Spleen (tissue), 7 donors: ENCODE measurements around the gene CMSS1.

ENCODE experiments used
- CTCF ChIP-seq, 11 experiments: fragments of 200-600 bp in 7 of 11; fragments of 450-650 bp in 4 of 11; sonication (generic) in 4 of 11; IDR thresholded peaks in 8 of 11; conservative IDR thresholded peaks in 3 of 11; 1 replicate in 7 of 11; 2 replicates in 4 of 11; pipeline versions ENCODE4 v1.4.0 to v1.8.0; 2016 to 2021; ENCODE audit warnings: antibody characterized with exemption in 11 of 11, inconsistent platforms in 4 of 11, mild to moderate bottlenecking in 1 of 11
- POLR2A ChIP-seq, 3 donors: fragments of 450-650 bp; IDR thresholded peaks; one replicate each; pipeline ENCODE4 v1.5.1; 2017; ENCODE audit warnings: antibody characterized with exemption in 3 of 3, mild to moderate bottlenecking in 1 of 3
- POLR2AphosphoS5 ChIP-seq, 3 donors: sonication (generic); formaldehyde crosslinking; IDR thresholded peaks; one replicate each; pipeline ENCODE4 v1.5.1; 2017; ENCODE audit warnings: antibody characterized with exemption in 3 of 3
- donor health status: DM: no; HTN: no; CAD: no; lungs with moderate emphysema.
- donor health status: DM: no; HTN: no; CAD: no.
- donor health status: DM: no; HTN: no; CAD: no.

GRCh38 chr3:99868311-99868646 lies 50.6 kb downstream of the CMSS1 start:
- TF ChIP-seq CTCF (IDR thresholded peaks at IDR 0.05 in 8 of 11, conservative IDR thresholded peaks at IDR 0.05 in 3 of 11) (no peak), POLR2A (IDR thresholded peaks at IDR 0.05) (no peak), POLR2AphosphoS5 (IDR thresholded peaks at IDR 0.05) (no peak)
